Nephron progenitor cell (in vitro differentiated cells): ENCODE measurements around the gene BMPR1A.
"Not testable (repeated sequence)": the region's sequence is repeated elsewhere in the genome, so short reads cannot be mapped to it uniquely, and the experiment has no call there.

Experiments used
- DNase-seq: peaks from one replicate; pipeline ENCODE4 v3.0.0; 2021
- H3K27ac Mint-ChIP-seq: 2 replicates; pipeline ENCODE4 v1.8.0; 2021; ENCODE audit warnings: mild to moderate bottlenecking, moderate library complexity, mixed read lengths
- H3K27me3 Mint-ChIP-seq: 2 replicates; pipeline ENCODE4 v1.8.0; 2021; ENCODE audit warnings: mild to moderate bottlenecking, low read depth, mixed read lengths; ENCODE audit not compliant: poor library complexity
- H3K36me3 Mint-ChIP-seq: 2 replicates; pipeline ENCODE4 v1.8.0; 2021; ENCODE audit warnings: low read depth, mixed read lengths
- H3K4me1 Mint-ChIP-seq: 2 replicates; pipeline ENCODE4 v1.8.0; 2021; ENCODE audit warnings: mixed read lengths
- H3K4me3 Mint-ChIP-seq: 2 replicates; pipeline ENCODE4 v1.8.0; 2021; ENCODE audit warnings: mild to moderate bottlenecking, moderate library complexity, mixed read lengths
- H3K9me3 Mint-ChIP-seq: 2 replicates; pipeline ENCODE4 v1.8.0; 2021; ENCODE audit warnings: mild to moderate bottlenecking, moderate library complexity, mixed read lengths
- TF ChIP-seq, protein P1 (sequence below): fragments of 200-600 bp; sonication (generic); IDR thresholded peaks from 2 replicates; pipeline ENCODE4 v1.5.0; 2021; ENCODE audit warnings: antibody characterized with exemption

The BMPR1A gene

DNA sequence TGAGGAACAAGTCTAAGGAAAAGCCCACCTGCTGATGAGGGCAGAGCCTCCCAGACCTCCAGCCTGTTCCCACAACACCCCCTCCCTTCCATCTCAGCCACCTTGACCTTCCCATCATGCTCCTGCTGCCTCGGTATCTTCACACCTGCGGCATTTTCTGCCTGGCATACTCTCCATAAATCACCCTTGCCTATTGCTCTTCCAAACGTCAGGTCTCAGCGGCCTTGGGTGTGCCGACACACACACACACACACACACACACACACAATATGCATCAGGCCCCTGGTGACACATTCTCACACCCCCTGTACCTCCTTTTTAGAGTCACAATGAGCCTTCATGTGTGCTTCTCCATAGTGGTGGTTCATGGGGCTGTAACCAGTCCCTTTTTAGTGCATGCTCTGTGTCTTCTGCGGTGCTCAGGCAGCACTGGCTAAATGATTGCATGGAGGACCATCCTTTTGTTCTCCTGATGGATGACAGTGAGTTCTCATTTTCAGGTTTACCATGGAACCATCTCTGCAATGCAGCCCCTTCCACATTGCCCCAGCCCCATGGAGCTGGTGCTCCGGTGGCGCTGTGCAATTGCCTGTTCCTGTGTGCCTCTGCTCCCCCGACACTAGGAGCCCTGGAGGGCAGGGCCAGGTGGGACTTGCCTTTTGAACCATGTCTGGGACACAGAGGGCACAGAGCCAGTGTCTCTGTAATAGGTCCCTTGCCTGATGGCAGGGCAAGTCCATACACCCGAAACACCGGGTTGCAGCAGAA lies 216.4 kb downstream of the BMPR1A start:
- no peak overlapping the region for H3K27ac Mint-ChIP-seq
- TF ChIP-seq, protein P1, sequence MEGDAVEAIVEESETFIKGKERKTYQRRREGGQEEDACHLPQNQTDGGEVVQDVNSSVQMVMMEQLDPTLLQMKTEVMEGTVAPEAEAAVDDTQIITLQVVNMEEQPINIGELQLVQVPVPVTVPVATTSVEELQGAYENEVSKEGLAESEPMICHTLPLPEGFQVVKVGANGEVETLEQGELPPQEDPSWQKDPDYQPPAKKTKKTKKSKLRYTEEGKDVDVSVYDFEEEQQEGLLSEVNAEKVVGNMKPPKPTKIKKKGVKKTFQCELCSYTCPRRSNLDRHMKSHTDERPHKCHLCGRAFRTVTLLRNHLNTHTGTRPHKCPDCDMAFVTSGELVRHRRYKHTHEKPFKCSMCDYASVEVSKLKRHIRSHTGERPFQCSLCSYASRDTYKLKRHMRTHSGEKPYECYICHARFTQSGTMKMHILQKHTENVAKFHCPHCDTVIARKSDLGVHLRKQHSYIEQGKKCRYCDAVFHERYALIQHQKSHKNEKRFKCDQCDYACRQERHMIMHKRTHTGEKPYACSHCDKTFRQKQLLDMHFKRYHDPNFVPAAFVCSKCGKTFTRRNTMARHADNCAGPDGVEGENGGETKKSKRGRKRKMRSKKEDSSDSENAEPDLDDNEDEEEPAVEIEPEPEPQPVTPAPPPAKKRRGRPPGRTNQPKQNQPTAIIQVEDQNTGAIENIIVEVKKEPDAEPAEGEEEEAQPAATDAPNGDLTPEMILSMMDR: no peak
- H3K4me3 Mint-ChIP-seq: peak overlapping the region; percentile 39
- no peaks in the 10 kb centered on the region for H3K9me3 Mint-ChIP-seq
- no peak for DNase-seq
- no peaks in the 10 kb centered on the region for H3K36me3 Mint-ChIP-seq
- H3K4me1 Mint-ChIP-seq: peaks cover 34% of the 10 kb centered on the region
- peaks cover 27% of the 10 kb centered on the region for H3K27me3 Mint-ChIP-seq

- no peak overlapping the region for H3K27ac Mint-ChIP-seq
- H3K4me1 Mint-ChIP-seq: peaks cover 34% of the 10 kb centered on the region
- H3K4me3 Mint-ChIP-seq: no peak overlapping the region
- TF ChIP-seq, protein P1: no peak
- no peaks in the 10 kb centered on the region for H3K36me3 Mint-ChIP-seq
- H3K9me3 Mint-ChIP-seq: no peaks in the 10 kb centered on the region
- peaks cover 27% of the 10 kb centered on the region for H3K27me3 Mint-ChIP-seq
- no peak for DNase-seq
Measured at GRCh38 chr10:86974484-86974883, 218.1 kb downstream of the BMPR1A start.

DNA sequence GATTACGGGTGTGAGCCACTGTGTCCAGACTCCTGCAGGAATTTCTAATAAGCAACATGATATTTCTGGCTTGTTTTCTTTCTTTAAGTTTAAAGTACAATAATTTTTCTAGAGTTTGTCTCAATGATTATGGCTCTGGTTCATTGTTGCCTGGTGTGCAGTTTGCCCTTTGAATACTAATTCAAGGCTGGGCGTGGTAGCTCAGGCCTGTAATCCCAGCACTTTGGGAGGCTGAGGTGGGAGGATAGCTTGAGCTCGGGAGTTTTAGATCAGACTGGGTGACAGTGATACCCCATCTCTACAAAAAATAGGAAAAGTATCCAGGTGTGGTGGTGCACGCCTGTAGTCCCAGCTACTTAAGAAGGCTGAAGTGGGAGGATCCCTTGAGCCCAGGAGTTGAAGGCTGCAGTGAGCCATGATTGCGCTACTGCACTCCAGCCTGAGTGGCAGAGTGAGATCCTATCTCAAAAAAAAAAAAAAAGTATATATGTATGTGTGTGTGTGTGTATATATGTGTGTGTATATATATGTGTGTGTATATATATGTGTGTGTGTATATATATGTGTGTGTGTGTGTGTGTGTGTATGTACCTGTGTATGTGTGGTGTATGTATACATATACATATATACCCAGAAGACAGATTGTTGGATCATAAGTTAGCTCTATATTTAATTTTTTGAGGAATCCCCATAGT lies 220.1 kb downstream of the BMPR1A start:
- no peaks in the 10 kb centered on the region for H3K36me3 Mint-ChIP-seq
- peaks cover 23% of the 10 kb centered on the region for H3K27me3 Mint-ChIP-seq
- H3K27ac Mint-ChIP-seq: no peak overlapping the region
- H3K9me3 Mint-ChIP-seq: no peaks in the 10 kb centered on the region
- peaks cover 25% of the 10 kb centered on the region for H3K4me1 Mint-ChIP-seq
- TF ChIP-seq, protein P1: no peak
- no peak for DNase-seq
- no peak overlapping the region for H3K4me3 Mint-ChIP-seq

GRCh38 chr10:86978457-86978856 lies 222.0 kb downstream of the BMPR1A start:
- not testable (repeated sequence) for H3K27me3 Mint-ChIP-seq, H3K36me3 Mint-ChIP-seq, H3K4me3 Mint-ChIP-seq, H3K9me3 Mint-ChIP-seq, H3K27ac Mint-ChIP-seq, DNase-seq
- H3K4me1 Mint-ChIP-seq: peaks cover 15% of the 10 kb centered on the region

DNA sequence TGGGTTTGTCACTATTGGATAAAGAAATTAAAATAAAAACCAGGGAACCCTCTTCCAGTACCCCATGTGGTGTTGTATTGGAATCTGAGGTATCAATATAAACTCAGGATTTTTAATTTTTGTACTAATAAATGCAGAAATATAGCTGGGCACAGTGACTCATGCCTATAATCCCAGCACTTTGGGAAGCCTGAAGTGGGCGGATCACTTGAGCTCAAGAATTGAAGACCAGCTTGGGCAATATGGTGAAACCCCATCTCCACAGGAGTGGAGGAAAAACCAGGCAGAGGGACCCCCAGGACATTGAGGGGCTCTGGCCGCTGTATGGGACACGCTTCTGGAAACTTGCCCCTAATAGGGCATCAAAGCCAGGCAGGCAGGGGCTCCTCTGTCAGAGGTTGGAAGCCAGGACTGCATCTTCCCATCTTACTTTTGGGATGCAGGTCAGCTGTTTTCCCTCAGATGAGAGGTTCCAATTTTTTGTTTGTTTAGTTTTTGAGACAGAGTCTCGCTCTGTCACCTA lies 222.9 kb downstream of the BMPR1A start:
- H3K4me3 Mint-ChIP-seq: no peak overlapping the region
- no peaks in the 10 kb centered on the region for H3K9me3 Mint-ChIP-seq
- H3K27me3 Mint-ChIP-seq: peaks cover under 1% of the 10 kb centered on the region
- H3K36me3 Mint-ChIP-seq: no peaks in the 10 kb centered on the region
- peaks cover 15% of the 10 kb centered on the region for H3K4me1 Mint-ChIP-seq
- TF ChIP-seq, protein P1: no peak
- no peak overlapping the region for H3K27ac Mint-ChIP-seq
- DNase-seq: no peak

GRCh38 chr10:86979977-86980448 lies 223.6 kb downstream of the BMPR1A start:
- Mint-ChIP-seq H3K9me3 (no peaks in the 10 kb centered on the region), H3K27me3 (no peaks in the 10 kb centered on the region), H3K4me1 (peaks cover 15% of the 10 kb centered on the region), H3K4me3 (no peak overlapping the region), H3K36me3 (no peaks in the 10 kb centered on the region), H3K27ac (no peak overlapping the region)
- TF ChIP-seq, protein P1: no peak
- DNase-seq: no peak

DNA sequence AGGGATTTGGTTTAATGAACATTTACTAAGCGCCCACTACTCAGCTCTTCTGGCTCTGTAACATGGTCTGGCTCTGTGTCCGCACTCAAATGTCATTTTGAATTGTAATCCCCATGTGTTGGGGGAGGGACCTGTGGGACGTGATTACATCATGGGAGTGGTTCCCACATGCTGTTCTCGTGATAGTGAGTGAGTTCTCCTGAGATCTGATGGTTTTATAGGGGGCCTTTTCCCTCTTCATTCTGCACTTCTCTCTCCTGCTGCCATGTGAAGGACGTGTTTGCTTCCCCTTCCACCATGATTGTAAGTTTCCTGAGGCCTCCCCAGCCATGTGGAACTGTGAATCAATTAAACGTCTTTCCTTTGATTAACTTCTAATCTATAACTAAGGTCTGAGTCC lies 224.6 kb downstream of the BMPR1A start:
- not testable (repeated sequence) for H3K27me3 Mint-ChIP-seq, H3K27ac Mint-ChIP-seq, H3K9me3 Mint-ChIP-seq, H3K4me3 Mint-ChIP-seq, H3K36me3 Mint-ChIP-seq, DNase-seq
- peaks cover 15% of the 10 kb centered on the region for H3K4me1 Mint-ChIP-seq
